Fibroblast of villous mesenchyme (primary cell): Measurements from ENCODE around the gene ABCA10. TPM values are rescaled to one million over a fixed set of nuclear protein-coding genes. Genes with fewer than 3 reads are reported as not detected.

Experiments used
- DNase-seq: peaks from one replicate; pipeline ENCODE4 v3.0.0-alpha.2; 2010; ENCODE audit warnings: low read depth
- H3K4me3 ChIP-seq: 2 replicates; pipeline ENCODE4 v1.5.1; 2011; ENCODE audit warnings: low read depth, mild to moderate bottlenecking, low read length
- CTCF ChIP-seq: IDR thresholded peaks from 2 replicates; pipeline ENCODE4 v1.5.1; 2012; ENCODE audit warnings: low read depth, mild to moderate bottlenecking, low read length; ENCODE audit not compliant: insufficient read depth
- total RNA-seq: library from RNA; depleted of rRNA; stranded (reverse); fragments of >200 nt; gene quantifications from 2 replicates; pipeline ENCODE4 v1.2.3, GENCODE V29; 2012

Gene ABCA10
- total RNA-seq, 1 donor = 0.43 TPM

GRCh38 chr17:69265873-69266272 lies 37.2 kb upstream of the ABCA10 start:
- H3K4me3 ChIP-seq = no peak overlapping the region
- no peak for TF ChIP-seq CTCF
- no peak for DNase-seq

- DNase-seq = peak; percentile 31
- H3K4me3 ChIP-seq = no peak overlapping the region
- TF ChIP-seq CTCF = no peak
Measured at GRCh38 chr17:69254187-69254586, 25.6 kb upstream of the ABCA10 start.

GRCh38 chr17:69250641-69251040 lies 22.0 kb upstream of the ABCA10 start:
- TF ChIP-seq CTCF = no peak
- DNase-seq = no peak

GRCh38 chr17:69246726-69247375 lies 18.2 kb upstream of the ABCA10 start:
- peak; percentile 66 for DNase-seq
- H3K4me3 ChIP-seq = no peak overlapping the region
- TF ChIP-seq CTCF = peak; percentile 59

More at GRCh38 chr17:69250641-69251040, 22.0 kb upstream of the ABCA10 start:
- no peak overlapping the region for H3K4me3 ChIP-seq

- no peak overlapping the region for H3K4me3 ChIP-seq
- TF ChIP-seq CTCF = no peak
- no peak for DNase-seq
Measured at GRCh38 chr17:69246202-69246601, 17.6 kb upstream of the ABCA10 start.

- H3K4me3 ChIP-seq = no peak overlapping the region
- no peak for TF ChIP-seq CTCF
- no peak for DNase-seq
Measured at GRCh38 chr17:69245617-69246016, 17.0 kb upstream of the ABCA10 start.
